ENCODE results near the gene KAT6B. TPM values are rescaled to one million over a fixed set of nuclear protein-coding genes. Genes with fewer than 3 reads are reported as not detected.
"Not testable (repeated sequence)": the region's sequence is repeated elsewhere in the genome, so short reads cannot be mapped to it uniquely, and the experiment has no call there.

Gene KAT6B
- total RNA-seq, 1 donor: 38.5 TPM

DNA sequence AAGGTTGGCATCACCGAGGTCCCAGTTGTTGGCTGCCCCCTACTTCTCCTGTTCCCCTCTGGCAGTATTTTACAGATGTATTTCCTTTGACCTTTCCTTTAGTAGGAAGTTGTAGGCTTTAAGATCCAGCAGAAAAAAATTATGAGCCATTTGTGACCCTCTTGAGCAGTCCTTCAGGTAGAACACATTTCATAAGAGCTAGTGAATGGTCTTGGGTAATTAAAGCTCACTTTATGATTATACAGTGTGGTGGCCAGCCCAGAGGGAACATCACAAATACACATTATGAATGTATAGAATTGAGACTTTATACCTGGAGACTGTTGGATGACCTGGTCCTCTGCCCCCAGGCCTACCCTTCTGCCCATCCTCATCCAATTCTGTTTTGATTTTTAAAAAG, 57.0 kb downstream of the KAT6B start:
- DNase-seq (ENCODE audit: low read depth in 2 of 3, low spot score in 2 of 3): no peak

DNA sequence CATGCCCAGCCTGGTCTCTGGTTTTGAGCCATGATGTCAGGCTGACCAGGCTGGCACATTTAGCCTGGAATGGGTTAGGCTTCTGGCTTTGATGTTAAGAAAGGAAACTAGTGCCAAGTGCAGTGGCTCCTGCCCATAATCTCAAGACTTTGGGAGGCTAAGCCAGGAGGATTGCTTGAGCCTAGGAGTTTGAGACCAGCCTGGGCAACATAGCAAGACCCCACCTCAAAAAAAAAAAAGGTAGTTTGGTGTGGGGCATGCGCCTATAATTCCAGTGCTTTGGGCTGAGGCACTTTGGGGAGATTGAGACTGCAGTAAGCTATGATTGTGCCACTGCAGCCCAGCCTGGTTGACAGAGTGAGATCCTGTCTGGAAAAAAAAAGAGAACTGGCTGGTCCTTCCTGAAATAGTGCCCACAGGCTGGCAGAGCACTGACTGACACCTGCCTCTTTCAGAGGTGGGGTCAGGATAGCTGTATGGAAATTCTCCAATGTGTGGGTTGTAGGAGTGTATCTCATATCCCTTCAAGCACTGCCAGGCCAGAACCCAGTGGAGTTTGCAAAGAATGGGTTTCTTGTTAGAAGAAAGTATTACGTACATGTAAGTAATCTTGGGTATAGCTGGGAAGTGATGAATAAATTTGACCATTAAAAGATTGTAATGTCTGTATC, 61.3 kb downstream of the KAT6B start:
- no peak for DNase-seq (ENCODE audit: low read depth in 2 of 3, low spot score in 2 of 3)

DNA sequence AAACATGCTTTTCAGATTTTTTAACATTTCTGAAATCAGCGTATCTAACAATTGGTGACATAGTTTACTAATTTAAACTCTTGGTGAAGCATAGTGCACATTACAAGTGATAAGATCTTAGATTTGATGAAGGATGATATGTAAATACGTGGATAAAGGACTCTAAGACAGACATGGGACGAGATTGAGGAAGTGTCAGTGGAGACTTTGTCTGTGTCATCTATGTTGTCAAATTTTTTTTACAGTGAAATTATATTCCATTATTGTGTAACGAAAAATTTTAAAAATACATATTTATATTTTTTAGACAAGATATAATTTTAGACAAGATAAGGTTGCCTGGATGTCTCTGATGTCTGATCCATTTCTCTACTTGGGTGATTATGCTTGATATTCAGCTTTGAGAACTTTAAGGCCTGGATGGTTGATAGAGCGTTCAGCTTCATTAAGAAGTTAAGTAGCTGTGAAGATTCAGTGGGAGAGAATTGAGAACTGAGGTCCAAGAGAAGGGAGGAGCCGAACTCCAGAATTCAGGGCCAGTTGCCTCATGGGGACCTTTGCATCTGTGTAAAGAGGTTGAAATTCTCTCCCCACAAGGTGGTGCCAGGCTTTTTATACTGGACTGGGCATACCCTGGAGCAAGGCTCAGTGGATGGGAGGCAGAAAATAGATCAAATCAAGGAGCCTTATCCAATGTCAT, 62.7 kb downstream of the KAT6B start:
- peak in 1 of 3 donors; percentile 23 for DNase-seq (ENCODE audit: low read depth in 2 of 3, low spot score in 2 of 3)

DNA sequence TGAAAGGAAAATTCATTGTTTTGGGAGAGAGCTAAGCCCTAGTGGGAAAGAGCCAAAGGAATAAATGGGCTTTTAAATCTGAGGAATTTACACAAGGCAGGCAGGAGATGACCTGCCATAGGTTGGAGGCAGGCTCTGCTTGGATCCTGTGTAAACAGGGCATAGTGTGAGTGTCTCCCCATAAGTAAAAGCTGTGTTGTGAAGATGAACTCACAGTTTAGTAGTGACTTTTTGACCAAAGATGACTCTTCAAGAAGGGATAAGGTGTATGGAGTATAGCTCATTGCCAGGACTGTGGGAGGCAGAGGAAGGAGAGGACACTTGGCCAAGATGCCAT, 63.2 kb downstream of the KAT6B start:
- no peak for DNase-seq (ENCODE audit: low read depth in 2 of 3, low spot score in 2 of 3)

DNA sequence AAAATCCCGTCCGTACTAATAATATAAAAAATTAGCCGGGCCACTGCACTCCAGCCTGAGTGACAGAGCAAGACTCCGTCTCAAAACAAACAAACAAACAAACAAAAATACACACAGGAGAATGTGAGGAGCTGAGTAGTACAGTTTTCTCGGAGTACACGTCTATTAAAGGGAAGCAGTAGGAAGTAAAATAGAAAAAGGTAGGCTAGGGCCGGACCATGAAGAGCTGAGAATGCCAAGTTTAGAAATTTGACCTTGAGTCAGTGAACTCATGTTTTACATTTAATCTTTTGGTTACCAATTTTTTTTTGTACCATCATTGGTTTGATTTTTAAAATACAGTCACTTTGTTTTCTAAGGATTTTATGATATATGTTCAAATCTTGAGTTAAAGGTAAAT, 64.1 kb downstream of the KAT6B start:
- no peak for DNase-seq (ENCODE audit: low read depth in 2 of 3, low spot score in 2 of 3)

DNA sequence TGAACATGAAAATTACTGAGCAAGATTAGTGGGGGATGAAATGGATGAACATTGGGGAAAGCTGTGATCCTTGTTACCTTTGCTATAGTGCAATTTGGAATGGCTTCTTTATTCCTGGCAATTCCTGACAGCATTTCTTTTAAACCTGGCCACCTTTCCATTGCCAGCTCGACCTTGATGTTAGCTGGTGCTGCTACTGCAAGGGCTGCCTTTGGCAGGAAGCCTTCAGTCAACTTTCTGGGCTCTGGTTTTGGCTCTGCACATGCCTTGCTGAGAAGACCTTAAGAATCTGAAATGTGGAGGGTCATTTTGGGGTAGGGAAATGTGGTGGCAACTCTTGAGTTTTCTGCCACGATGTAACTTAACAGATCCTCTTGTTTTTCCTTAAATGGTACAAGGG, 64.7 kb downstream of the KAT6B start:
- no peak for DNase-seq (ENCODE audit: low read depth in 2 of 3, low spot score in 2 of 3)

DNA sequence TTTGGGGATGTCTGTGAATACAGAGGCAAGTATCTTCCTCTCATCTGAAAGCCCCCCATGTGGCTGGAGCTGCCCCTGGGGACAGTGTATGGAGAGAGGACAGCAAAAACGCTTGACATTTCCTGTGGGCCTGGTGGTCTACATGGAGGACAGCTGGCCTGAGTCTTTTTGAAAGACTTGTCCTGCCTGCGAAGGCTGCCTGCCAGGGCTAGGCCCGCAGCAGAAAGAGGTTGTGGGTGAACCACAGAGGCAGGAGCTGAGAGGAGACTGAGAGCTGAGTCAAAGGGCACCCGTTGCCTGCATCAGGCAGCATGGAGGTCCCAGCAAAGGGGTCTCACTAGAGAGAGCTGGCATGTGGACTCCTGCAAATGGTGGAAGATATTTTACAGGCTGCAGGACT, 66.4 kb downstream of the KAT6B start:
- DNase-seq (ENCODE audit: low read depth in 2 of 3, low spot score in 2 of 3): no peak

DNA sequence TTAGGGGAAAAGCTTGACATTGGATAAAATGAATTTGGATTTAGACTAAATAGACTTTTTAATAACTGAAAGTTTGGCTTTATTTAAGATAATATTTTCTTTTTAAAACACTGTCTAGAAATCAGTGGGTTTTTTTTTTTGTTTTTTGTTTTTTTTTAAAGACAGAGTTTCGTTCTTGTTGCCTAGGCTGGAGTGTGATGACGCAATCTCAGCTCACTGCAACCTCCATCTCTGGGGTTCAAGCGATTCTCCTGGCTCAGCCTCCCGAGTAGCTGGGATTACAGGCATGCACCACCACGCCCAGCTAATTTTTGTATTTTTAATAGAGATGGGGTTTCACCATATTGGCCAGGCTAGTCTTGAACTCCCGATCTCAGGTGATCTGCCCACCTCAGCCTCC, 66.9 kb downstream of the KAT6B start:
- DNase-seq (ENCODE audit: low read depth in 2 of 3, low spot score in 2 of 3): not testable (repeated sequence)

DNA sequence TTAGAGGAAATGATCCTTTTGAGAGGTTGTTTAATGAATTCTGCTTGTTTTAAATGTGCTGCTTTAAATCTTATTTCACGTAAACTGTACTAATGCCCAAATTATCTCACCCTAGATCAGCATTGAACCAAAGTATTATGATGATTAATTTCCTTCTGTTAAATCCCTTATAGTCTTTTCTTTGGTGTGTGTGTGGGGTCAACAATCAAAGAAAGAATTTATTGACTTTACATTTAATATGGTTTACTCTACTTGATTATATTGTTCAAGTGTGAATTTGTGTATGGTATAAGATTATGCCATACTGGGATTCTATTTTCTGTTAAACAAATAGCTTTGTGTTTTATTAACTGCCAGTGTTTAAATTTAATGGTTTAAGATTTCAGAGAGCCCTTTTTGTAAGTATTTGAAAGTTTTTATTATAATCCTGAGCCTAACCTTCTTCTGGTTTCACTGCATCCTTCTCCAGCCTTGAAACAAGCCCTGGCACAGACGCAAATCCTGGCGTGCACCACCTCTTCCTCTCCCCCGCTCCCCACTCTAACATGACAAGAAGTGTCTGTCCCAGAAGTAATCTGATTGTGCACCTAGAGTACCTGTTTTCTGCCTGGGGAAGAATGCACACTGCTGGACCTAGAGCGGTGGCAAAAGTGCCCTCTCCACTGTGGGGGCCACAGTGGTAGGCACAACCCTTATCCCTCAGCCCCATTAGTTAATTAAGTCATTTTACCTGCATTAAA, 70.6 kb downstream of the KAT6B start:
- DNase-seq (ENCODE audit: low read depth in 2 of 3, low spot score in 2 of 3): no peak

DNA sequence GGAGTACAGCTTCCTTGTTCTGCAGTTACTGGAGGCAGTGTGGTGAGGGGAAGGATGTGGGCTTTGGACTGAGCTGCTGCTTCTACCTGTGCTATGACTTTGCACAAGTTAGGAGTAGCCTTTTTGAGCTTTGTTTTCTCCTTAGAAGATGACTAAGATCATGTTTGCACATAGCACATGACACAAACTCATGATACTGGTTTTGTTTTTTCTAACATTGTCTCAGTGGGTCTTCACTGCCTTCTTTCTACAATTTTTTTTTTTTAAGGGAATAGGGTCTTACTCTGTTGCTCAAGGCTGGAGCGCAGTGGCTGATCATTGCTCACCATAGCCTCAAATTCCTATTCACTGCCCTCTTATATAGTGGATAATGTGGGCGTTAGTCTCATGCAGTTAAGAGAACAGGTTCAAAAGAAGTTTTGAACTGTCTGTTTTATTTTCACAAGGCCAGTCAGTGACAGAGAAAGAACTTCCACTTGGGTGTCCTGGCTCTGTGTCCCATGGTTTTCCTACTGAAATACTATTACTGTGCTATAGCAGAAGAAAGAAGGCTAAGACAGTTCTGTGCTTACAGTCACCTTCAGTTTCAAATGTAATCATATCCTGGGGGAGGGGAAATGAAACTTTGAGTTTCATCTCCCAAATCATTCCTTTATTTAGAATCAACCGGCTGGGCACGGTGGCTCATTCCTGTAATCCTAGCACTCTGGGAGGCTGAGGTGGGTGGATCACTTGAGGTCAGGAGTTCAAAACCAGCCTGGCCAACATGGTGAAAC, 72.0 kb downstream of the KAT6B start:
- DNase-seq (ENCODE audit: low read depth in 2 of 3, low spot score in 2 of 3): peak in 2 of 3 donors; percentile 63 to 70

DNA sequence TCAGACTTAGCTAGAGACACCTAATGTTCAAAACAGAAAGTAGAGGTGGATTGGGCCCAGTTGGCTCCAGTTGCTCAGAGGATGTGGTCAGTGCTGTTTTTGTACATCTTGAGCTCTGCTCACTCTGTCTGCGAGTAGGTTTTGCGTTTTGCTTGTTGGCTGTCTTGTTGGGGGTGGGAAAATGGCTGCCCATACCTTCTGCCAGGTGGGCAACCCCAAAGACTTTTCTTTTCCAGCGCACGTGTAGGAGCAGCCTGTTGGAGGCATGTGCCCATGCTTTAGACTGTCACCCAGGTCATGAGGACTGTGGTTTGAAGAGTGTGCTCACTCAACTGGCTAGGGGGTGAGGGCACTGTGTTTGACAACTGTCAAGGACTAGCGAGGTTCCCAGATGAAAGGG, 73.9 kb downstream of the KAT6B start:
- peak in 1 of 3 donors; percentile 30 for DNase-seq (ENCODE audit: low read depth in 2 of 3, low spot score in 2 of 3)

DNA sequence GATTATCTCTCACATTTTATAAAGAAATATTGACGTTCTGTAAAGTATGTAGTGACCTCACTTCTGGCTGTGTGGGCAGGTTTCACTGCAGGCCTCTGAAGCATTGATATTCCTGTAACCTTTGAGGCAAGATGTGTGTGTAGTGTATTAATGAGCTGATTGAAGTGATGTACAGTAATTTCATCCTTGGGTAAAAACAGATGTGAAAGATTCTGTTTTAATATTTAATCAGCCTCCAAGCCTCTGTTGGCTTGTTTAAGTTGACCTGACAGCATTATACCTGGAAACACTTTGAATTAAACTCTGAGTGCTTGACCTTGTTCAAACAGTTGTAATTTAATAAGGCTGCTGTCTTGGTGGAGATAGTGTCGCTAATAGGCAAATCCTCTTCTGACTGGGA, 74.9 kb downstream of the KAT6B start:
- no peak for DNase-seq (ENCODE audit: low read depth in 2 of 3, low spot score in 2 of 3)

DNA sequence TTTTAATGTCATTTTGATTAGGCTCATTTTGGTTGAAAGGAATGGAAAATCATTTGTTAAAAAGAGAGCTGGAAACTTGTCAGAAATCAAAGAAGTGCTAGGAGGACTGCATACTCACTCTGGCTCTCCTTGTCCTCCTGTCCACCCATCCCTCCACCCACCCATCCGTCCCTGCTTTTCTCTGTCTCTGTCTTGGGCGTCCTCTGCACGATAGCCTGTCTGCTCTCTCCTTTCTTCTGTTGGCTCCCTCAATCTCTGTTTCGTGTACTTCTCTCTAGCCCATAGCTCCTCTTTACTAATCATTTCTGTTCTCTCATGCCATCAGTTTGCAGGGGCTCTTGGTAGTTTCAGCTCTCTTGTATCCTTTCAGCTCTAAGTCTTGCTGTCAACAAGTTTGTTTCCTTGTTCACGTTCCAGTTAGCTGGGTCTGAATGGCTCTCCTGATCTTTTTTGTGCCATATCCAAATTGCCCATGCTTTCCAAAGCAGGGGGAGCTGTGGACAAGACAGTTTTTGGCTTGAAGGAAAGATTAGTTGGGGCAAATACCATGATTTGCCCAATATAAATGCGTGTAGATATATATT, 75.6 kb downstream of the KAT6B start:
- DNase-seq (ENCODE audit: low read depth in 2 of 3, low spot score in 2 of 3): no peak

DNA sequence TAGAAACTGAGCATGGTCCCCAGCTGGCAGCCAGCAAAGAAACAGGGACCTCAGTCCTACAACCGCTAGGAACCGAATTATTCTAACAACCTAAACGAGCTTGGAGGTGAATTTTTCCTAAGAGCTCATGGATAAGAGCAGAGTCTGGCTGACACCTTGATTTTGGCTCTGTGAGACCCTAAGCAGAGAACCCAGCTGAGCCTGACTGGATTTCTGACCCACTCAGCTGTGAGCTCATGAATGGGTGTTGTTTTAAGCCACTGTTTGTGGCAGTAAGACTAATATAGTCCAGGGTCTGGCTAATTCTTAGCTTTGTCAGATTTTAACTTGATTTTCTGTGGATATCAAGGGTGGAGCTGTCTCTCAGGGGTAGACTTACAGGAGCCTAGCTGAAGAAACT, 77.1 kb downstream of the KAT6B start:
- no peak for DNase-seq (ENCODE audit: low read depth in 2 of 3, low spot score in 2 of 3)

DNA sequence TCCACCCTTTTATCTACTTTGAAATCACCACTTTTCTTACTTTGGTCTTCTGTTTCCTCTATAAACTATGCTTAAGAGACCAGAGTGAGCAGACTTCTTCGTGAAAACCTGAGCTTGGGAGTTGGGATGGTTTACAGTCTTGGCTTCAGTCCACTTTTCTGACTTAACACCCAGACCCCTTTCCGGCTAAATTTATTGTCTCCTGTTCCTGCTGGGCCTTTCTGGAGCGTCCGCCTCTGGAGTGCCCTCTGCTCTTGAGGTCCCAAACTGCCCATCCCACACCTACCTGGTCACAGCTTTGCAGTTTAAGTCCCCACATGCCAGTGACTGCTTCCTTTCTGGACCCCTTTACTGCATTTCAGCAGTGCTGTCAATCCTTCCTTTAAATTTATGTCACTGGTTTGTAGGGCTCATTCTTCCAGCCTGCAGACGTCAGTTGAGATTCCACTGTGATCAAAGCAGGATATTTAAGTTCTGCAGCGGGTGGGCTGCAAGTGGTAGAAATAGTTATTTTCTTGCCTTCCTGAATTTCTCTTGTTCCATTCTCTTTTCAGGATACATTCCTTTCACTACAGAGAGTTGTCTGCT, 80.3 kb downstream of the KAT6B start:
- DNase-seq (ENCODE audit: low read depth in 2 of 3, low spot score in 2 of 3): peak in 1 of 3 donors; percentile 19

DNA sequence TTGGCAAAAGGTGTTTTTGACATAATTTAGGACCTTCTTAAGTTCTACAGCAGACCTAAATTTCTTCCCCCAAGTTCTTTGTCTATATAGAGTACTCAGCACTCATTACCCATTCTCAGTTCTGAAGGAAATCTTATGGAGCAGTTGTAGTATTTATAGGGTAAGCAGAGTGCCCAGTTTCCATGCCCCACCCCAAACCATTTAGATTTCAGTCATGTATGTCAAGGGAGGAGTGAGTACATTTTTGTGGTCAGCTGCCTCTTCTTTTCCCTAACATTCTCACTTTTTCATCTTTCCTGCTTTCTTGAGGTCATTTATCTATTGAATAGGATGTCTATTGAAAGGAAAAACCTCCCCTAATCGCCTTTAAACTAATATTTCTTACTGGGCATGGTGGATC, 83.3 kb downstream of the KAT6B start:
- DNase-seq (ENCODE audit: low read depth in 2 of 3, low spot score in 2 of 3): no peak

DNA sequence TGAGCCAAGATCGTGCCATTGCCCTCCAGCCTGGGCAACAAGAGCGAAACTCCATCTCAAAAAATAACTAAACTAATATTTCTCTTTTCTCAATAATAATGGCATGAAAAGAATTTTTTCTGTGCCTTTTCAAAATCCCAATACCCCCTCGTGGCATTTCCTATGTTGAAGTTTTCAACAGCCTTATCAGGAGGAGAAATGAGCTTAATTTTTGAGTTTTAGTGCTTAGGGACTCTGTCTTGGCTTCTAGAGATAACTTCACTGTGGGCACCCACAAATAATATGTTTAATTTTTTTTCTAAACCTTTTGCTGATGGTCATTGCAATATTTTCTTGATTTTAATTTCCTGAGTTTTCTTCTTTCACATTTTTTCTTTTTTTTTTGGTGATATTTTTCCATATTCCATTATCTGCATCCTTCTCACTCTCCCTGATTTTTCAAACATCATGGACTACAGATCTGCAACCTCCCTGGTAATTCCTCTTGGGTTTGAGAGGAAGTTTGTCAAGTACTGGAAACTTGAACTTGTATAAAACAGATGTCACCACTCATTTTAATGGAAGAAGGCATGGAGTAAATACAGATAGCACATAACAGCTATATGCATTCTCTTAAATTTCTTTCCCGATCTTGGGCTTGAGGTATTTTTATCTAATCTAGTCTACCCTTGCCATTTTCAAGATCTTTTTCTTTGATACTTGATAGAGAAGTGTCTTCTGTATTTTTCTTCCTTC, 84.0 kb downstream of the KAT6B start:
- no peak for DNase-seq (ENCODE audit: low read depth in 2 of 3, low spot score in 2 of 3)

DNA sequence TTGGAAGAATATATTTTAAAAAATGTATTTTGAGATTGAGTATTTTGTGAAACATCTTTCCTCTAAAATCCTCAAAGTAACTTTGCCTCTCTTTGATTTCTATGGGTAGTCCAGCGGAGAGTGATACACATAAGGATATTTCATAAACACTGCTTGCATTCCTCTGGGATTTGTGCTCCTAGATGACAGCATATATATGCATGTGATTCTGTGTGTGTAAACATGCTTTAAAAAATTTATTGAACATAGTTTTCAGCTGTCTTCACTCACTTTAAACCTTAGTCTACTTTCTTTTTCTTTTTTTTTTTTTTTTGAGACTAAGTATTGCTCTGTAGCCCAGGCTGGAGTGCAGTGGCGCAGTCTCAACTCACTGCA, 84.6 kb downstream of the KAT6B start:
- DNase-seq (ENCODE audit: low read depth in 2 of 3, low spot score in 2 of 3): no peak

DNA sequence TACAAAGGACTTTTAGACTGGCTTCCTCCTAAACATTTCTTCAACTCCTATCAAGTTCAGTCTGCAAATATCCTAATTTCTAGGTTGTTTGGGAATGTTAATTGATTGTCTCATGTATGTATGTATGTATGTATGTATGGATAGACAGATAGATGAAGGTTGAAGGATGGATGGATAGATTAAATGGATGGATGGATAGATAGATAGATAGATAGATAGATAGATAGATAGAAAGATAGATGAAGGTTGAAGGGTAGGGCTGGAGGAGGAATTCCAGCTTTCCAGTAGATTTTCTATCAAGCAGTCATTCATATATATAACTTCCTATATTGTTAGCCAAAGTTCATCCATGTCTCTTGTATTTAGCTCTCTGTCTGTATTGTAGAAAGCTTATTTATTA, 85.8 kb downstream of the KAT6B start:
- DNase-seq (ENCODE audit: low read depth in 2 of 3, low spot score in 2 of 3): no peak

DNA sequence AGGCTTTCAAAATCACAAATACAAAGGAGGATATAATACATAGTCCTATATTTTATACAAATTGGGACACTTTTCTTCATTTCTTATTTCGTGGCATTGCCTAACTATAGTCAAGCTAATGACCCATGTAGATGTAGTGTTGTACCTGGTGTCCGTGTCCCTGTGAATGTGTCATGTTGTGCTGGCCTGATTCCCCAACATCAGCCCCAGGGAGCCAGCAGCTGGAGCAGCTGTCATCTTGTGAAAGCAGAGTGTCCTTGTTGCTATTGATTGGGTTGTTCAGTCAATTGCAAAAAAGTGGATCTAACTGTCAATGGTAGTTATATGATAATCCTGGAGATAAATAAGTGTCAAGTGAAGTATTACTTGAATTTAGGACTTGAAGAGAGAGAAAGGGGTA, 86.3 kb downstream of the KAT6B start:
- DNase-seq (ENCODE audit: low read depth in 2 of 3, low spot score in 2 of 3): no peak

All from hematopoietic multipotent progenitor cell (in vitro differentiated cells).